Middle frontal gyrus (tissue), 1 donor: Measurements from ENCODE around the gene COL9A3.
A peak's percentile ranks its signal among the peaks of the same experiment; 100 is the strongest.

ENCODE experiments used
- DNase-seq: peaks from one replicate; pipeline ENCODE4 v3.0.0-alpha.2; 2015; ENCODE audit warnings: low spot score; ENCODE audit errors: extremely low spot score

Gene COL9A3

GRCh38 chr20:62778601-62779416, 38.0 kb upstream of the COL9A3 start:
- no peak for DNase-seq

GRCh38 chr20:62779417-62779685, 37.5 kb upstream of the COL9A3 start:
- DNase-seq: no peak

GRCh38 chr20:62780204-62780603, 36.6 kb upstream of the COL9A3 start:
- no peak for DNase-seq

GRCh38 chr20:62780696-62781095, 36.2 kb upstream of the COL9A3 start:
- DNase-seq: no peak

- no peak for DNase-seq
Observed at GRCh38 chr20:62782149-62782892, 34.5 kb upstream of the COL9A3 start.

GRCh38 chr20:62782893-62783278, 34.0 kb upstream of the COL9A3 start:
- DNase-seq: no peak

GRCh38 chr20:62784497-62784896, 32.4 kb upstream of the COL9A3 start:
- DNase-seq: no peak

GRCh38 chr20:62785393-62785792, 31.5 kb upstream of the COL9A3 start:
- DNase-seq: no peak

- no peak for DNase-seq
Observed at GRCh38 chr20:62786157-62786556, 30.7 kb upstream of the COL9A3 start.

- DNase-seq: no peak
Observed at GRCh38 chr20:62787321-62787720, 29.5 kb upstream of the COL9A3 start.

GRCh38 chr20:62787866-62788265, 29.0 kb upstream of the COL9A3 start:
- no peak for DNase-seq

- DNase-seq: no peak
Observed at GRCh38 chr20:62788607-62789006, 28.2 kb upstream of the COL9A3 start.

- no peak for DNase-seq
Observed at GRCh38 chr20:62790075-62790474, 26.8 kb upstream of the COL9A3 start.

GRCh38 chr20:62791301-62792181, 25.3 kb upstream of the COL9A3 start:
- DNase-seq: peak; percentile 78

GRCh38 chr20:62792182-62792939, 24.5 kb upstream of the COL9A3 start:
- DNase-seq: no peak

GRCh38 chr20:62792940-62793756, 23.7 kb upstream of the COL9A3 start:
- DNase-seq: no peak

GRCh38 chr20:62793757-62794006, 23.2 kb upstream of the COL9A3 start:
- DNase-seq: no peak

- peak; percentile 90 for DNase-seq
Observed at GRCh38 chr20:62794007-62794724, 22.7 kb upstream of the COL9A3 start.

GRCh38 chr20:62795023-62795761, 21.7 kb upstream of the COL9A3 start:
- no peak for DNase-seq
